ENCODE data around the gene ITPKC. TPM values are rescaled to one million over a fixed set of nuclear protein-coding genes. Genes with fewer than 3 reads are reported as not detected.

Gene ITPKC
- total RNA-seq, 1 donor from 2014 or later = 19.7 TPM

- H3K4me3 ChIP-seq (ENCODE audit: insufficient read depth, low read depth, low read length) = no peak overlapping the region
- H4K20me1 ChIP-seq (ENCODE audit: insufficient read depth, low read length) = no peaks in the 10 kb centered on the region
- H3K4me3 Mint-ChIP-seq (ENCODE audit: unreplicated experiment) = no peak overlapping the region
- FAIRE-seq (no peak), DNase-seq (ENCODE audit: low read depth) (no peak)
- peaks cover 1% of the 10 kb centered on the region for H3K9me3 Mint-ChIP-seq (ENCODE audit: unreplicated experiment)
- no peaks in the 10 kb centered on the region for H3K79me2 ChIP-seq (ENCODE audit: insufficient read depth, low read length)
- H3K4me2 ChIP-seq (ENCODE audit: low read length) = no peak overlapping the region
- no peaks in the 10 kb centered on the region for H3K9me3 ChIP-seq (ENCODE audit: insufficient read depth, low read depth, low read length)
- no peaks in the 10 kb centered on the region for H3K4me1 ChIP-seq (ENCODE audit: insufficient read depth, low read length)
- no peak overlapping the region for H3K27ac ChIP-seq (ENCODE audit: low read depth, low read length)
- peaks cover 11% of the 10 kb centered on the region for H3K36me3 Mint-ChIP-seq (ENCODE audit: low read depth, unreplicated experiment)
- no peak overlapping the region for H3K27ac Mint-ChIP-seq (ENCODE audit: unreplicated experiment)
- H3K27me3 Mint-ChIP-seq (ENCODE audit: low read depth, unreplicated experiment) = no peaks in the 10 kb centered on the region
- H3K9ac ChIP-seq (ENCODE audit: low read length) = no peak overlapping the region
- peaks cover 7% of the 10 kb centered on the region for H3K4me1 Mint-ChIP-seq (ENCODE audit: low read depth, unreplicated experiment)
- H3K36me3 ChIP-seq (ENCODE audit: insufficient read depth, low read length) = peaks cover 2% of the 10 kb centered on the region
- no peak for TF ChIP-seq EZH2 (IDR thresholded peaks at IDR 0.05; ENCODE audit: insufficient read depth, low read length)
- no peak for TF ChIP-seq CTCF (IDR thresholded peaks at IDR 0.05; ENCODE audit: insufficient read depth, low read depth, low read length)
- no peaks in the 10 kb centered on the region for H3K27me3 ChIP-seq (ENCODE audit: insufficient read depth, low read length)
- no peak overlapping the region for H2AFZ ChIP-seq (ENCODE audit: low read depth, low read length)
Measured at GRCh38 chr19:40700083-40700482, 16.8 kb upstream of the ITPKC start.

GRCh38 chr19:40701758-40702157 is 15.2 kb upstream of the ITPKC start:
- FAIRE-seq (no peak), DNase-seq (ENCODE audit: low read depth) (no peak)
- Mint-ChIP-seq H3K9me3 (ENCODE audit: unreplicated experiment) (peaks cover 1% of the 10 kb centered on the region), H3K4me1 (ENCODE audit: low read depth, unreplicated experiment) (peaks cover 7% of the 10 kb centered on the region), H3K4me3 (ENCODE audit: unreplicated experiment) (no peak overlapping the region), H3K27me3 (ENCODE audit: low read depth, unreplicated experiment) (no peaks in the 10 kb centered on the region), H3K36me3 (ENCODE audit: low read depth, unreplicated experiment) (peaks cover 12% of the 10 kb centered on the region), H3K27ac (ENCODE audit: unreplicated experiment) (no peak overlapping the region)
- H3K9ac ChIP-seq (ENCODE audit: low read length) = no peak overlapping the region
- H3K4me3 ChIP-seq (ENCODE audit: insufficient read depth, low read depth, low read length) = no peak overlapping the region
- H3K4me1 ChIP-seq (ENCODE audit: insufficient read depth, low read length) = no peaks in the 10 kb centered on the region
- no peak overlapping the region for H3K4me2 ChIP-seq (ENCODE audit: low read length)
- no peak overlapping the region for H2AFZ ChIP-seq (ENCODE audit: low read depth, low read length)
- H3K36me3 ChIP-seq (ENCODE audit: insufficient read depth, low read length) = peaks cover 2% of the 10 kb centered on the region
- H3K27me3 ChIP-seq (ENCODE audit: insufficient read depth, low read length) = no peaks in the 10 kb centered on the region
- no peaks in the 10 kb centered on the region for H4K20me1 ChIP-seq (ENCODE audit: insufficient read depth, low read length)
- no peak overlapping the region for H3K27ac ChIP-seq (ENCODE audit: low read depth, low read length)
- no peaks in the 10 kb centered on the region for H3K79me2 ChIP-seq (ENCODE audit: insufficient read depth, low read length)
- no peak for TF ChIP-seq CTCF (IDR thresholded peaks at IDR 0.05; ENCODE audit: insufficient read depth, low read depth, low read length)
- no peak for TF ChIP-seq EZH2 (IDR thresholded peaks at IDR 0.05; ENCODE audit: insufficient read depth, low read length)
- no peaks in the 10 kb centered on the region for H3K9me3 ChIP-seq (ENCODE audit: insufficient read depth, low read depth, low read length)

GRCh38 chr19:40702337-40703012 is 14.4 kb upstream of the ITPKC start:
- H3K27ac Mint-ChIP-seq (ENCODE audit: unreplicated experiment) = no peak overlapping the region
- DNase-seq (ENCODE audit: low read depth) (no peak), FAIRE-seq (no peak)
- no peak overlapping the region for H3K27ac ChIP-seq (ENCODE audit: low read depth, low read length)
- H3K27me3 ChIP-seq (ENCODE audit: insufficient read depth, low read length) = no peaks in the 10 kb centered on the region
- no peaks in the 10 kb centered on the region for H3K27me3 Mint-ChIP-seq (ENCODE audit: low read depth, unreplicated experiment)
- no peak overlapping the region for H3K4me3 Mint-ChIP-seq (ENCODE audit: unreplicated experiment)
- no peaks in the 10 kb centered on the region for H3K9me3 ChIP-seq (ENCODE audit: insufficient read depth, low read depth, low read length)
- no peaks in the 10 kb centered on the region for H3K79me2 ChIP-seq (ENCODE audit: insufficient read depth, low read length)
- H3K4me1 Mint-ChIP-seq (ENCODE audit: low read depth, unreplicated experiment) = peaks cover 7% of the 10 kb centered on the region
- no peak overlapping the region for H3K4me3 ChIP-seq (ENCODE audit: insufficient read depth, low read depth, low read length)
- H3K9me3 Mint-ChIP-seq (ENCODE audit: unreplicated experiment) = peaks cover 1% of the 10 kb centered on the region
- H3K9ac ChIP-seq (ENCODE audit: low read length) = no peak overlapping the region
- peaks cover 12% of the 10 kb centered on the region for H3K36me3 Mint-ChIP-seq (ENCODE audit: low read depth, unreplicated experiment)
- no peak overlapping the region for H2AFZ ChIP-seq (ENCODE audit: low read depth, low read length)
- peaks cover 2% of the 10 kb centered on the region for H3K36me3 ChIP-seq (ENCODE audit: insufficient read depth, low read length)
- no peaks in the 10 kb centered on the region for H4K20me1 ChIP-seq (ENCODE audit: insufficient read depth, low read length)
- H3K4me2 ChIP-seq (ENCODE audit: low read length) = no peak overlapping the region
- TF ChIP-seq CTCF (IDR thresholded peaks at IDR 0.05; ENCODE audit: insufficient read depth, low read depth, low read length) (peak; percentile 14), EZH2 (IDR thresholded peaks at IDR 0.05; ENCODE audit: insufficient read depth, low read length) (no peak)
- no peaks in the 10 kb centered on the region for H3K4me1 ChIP-seq (ENCODE audit: insufficient read depth, low read length)

All from astrocyte (in vitro differentiated cells and primary cell).